MM.1S (cell line): ENCODE measurements around the gene CNRIP1.

Experiments
- CTCF ChIP-seq: fragments of 300-600 bp; sonication (generic); IDR thresholded peaks from 2 replicates; pipeline ENCODE4 v1.5.1; 2016; ENCODE audit warnings: antibody characterized with exemption, low read length, mixed read lengths
- EZH2 ChIP-seq: fragments of 300-600 bp; sonication (generic); optimal IDR thresholded peaks from 2 replicates; pipeline ENCODE3; 2017; ENCODE audit warnings: low read depth, mild to moderate bottlenecking, antibody characterized with exemption, low read length, mixed read lengths

- TF ChIP-seq CTCF (no peak), EZH2 (no peak)
Observed at GRCh38 chr2:68279691-68280090, 40.1 kb downstream of the CNRIP1 start.
